ENCODE measurements around the gene SETD1A. TPM values are rescaled to one million over a fixed set of nuclear protein-coding genes. Genes with fewer than 3 reads are reported as not detected.

SETD1A gene
- total and polyA plus RNA-seq, 2 experiments from 2014 or later = 2.3 to 4.0 TPM

DNA sequence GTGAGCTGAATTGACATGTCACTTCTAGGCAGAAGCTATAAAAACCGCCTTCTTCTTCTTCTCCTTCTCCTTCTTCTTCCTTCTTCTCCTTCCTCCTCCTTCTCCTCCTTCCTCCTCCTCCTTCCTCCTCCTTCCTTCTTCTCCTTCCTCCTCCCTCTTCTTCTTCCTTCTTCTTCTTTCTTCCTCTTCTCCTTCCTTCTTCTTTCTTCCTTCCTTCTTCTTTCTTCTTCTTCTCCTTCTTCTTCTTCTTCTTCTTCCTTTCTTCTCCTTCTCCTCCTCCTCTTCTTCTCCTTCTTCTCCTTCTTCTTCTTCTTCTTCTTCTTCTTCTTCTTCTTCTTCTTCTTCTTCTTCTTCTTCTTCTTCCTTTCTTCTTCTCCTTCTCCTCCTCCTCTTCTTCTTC, 38.9 kb upstream of the SETD1A start:
- Histone ChIP-seq H3K4me1 (ENCODE audit: insufficient read depth) (0 out of 2 replicates have a peak, but pooled peaks cover 3% of the 10 kb centered on the region), H3K4me2 (ENCODE audit: unreplicated experiment) (no peak overlapping the region), H3K36me3 (ENCODE audit: low read depth) (no peaks in the 10 kb centered on the region), H3K9me2 (ENCODE audit: insufficient read depth) (no peaks in the 10 kb centered on the region), H4K20me1 (ENCODE audit: insufficient read depth) (no peaks in the 10 kb centered on the region), H3K27me3 (replicated peaks; ENCODE audit: insufficient read depth) (no peaks in the 10 kb centered on the region), H3K9me3 (ENCODE audit: low read depth) (no peaks in the 10 kb centered on the region), H2AFZ (no peak overlapping the region), H3K27ac (no peak overlapping the region), H3K9ac (no peak overlapping the region), H3K79me2 (ENCODE audit: insufficient read depth) (no peaks in the 10 kb centered on the region), H3K4me3 (no peak overlapping the region), H3F3A (ENCODE audit: insufficient read depth) (no peaks in the 10 kb centered on the region)
- DNase-seq = no peak
- TF ChIP-seq EZH2 (IDR thresholded peaks at IDR 0.05; ENCODE audit: insufficient read depth, poor library complexity, severe bottlenecking) (no peak), EZH2phosphoT487 (IDR thresholded peaks at IDR 0.05; ENCODE audit: insufficient read depth, low read depth) (no peak)
- in situ Hi-C loops (cut with MboI) = loop anchor here (5.0 kb wide), 1 partner anchor 76 kb away; no protein-coding TSS in a partner anchor
- 100% methylated on average over 1 of the region's 1 CpG for WGBS, 2 experiments (ENCODE audit: low coverage in 1 of 2, low lambda C conversion rate in 2 of 2, missing lambda C conversion rate in 2 of 2)

DNA sequence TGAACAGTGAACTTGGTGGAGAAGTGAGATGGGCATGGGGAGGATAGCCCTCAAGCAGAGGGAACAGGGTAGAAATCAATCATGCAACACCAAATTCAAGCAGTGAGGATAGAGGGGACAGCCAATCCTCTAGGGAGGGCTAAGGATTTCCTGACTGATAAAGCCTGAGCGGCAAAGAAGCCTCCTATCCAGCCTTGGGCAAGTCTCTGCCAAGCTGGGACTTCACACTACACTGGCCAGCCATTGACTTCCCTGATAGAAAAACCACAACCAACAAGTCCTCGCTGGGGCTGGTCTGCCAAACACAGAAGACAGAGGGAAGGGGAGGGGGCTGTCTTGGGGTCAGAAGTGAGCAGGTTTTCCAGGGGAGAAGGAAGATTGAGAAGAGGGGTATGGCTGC, 36.7 kb upstream of the SETD1A start:
- no peak overlapping the region for H2AFZ ChIP-seq
- peaks cover 7% of the 10 kb centered on the region for H3K79me2 ChIP-seq (ENCODE audit: insufficient read depth)
- H3K9me3 ChIP-seq (ENCODE audit: low read depth) = no peaks in the 10 kb centered on the region
- H3F3A ChIP-seq (ENCODE audit: insufficient read depth) = no peaks in the 10 kb centered on the region
- 88 to 94% methylated on average over 2 of the region's 2 CpGs for WGBS, 2 experiments (ENCODE audit: low coverage in 1 of 2, low lambda C conversion rate in 2 of 2, missing lambda C conversion rate in 2 of 2)
- H3K9me2 ChIP-seq (ENCODE audit: insufficient read depth) = no peaks in the 10 kb centered on the region
- H3K4me2 ChIP-seq (ENCODE audit: unreplicated experiment) = no peak overlapping the region
- H3K36me3 ChIP-seq (ENCODE audit: low read depth) = no peaks in the 10 kb centered on the region
- TF ChIP-seq EZH2 (IDR thresholded peaks at IDR 0.05; ENCODE audit: insufficient read depth, poor library complexity, severe bottlenecking) (no peak), EZH2phosphoT487 (IDR thresholded peaks at IDR 0.05; ENCODE audit: insufficient read depth, low read depth) (no peak)
- H3K4me1 ChIP-seq (ENCODE audit: insufficient read depth) = peaks cover 7% of the 10 kb centered on the region; the same call in 1 of the 2 replicates
- H3K27me3 ChIP-seq (replicated peaks; ENCODE audit: insufficient read depth) = no peaks in the 10 kb centered on the region
- H3K27ac ChIP-seq = no peak overlapping the region
- H4K20me1 ChIP-seq (ENCODE audit: insufficient read depth) = no peaks in the 10 kb centered on the region
- H3K9ac ChIP-seq = no peak overlapping the region
- in situ Hi-C loops (cut with MboI) = no loop called here
- no peak for DNase-seq
- no peak overlapping the region for H3K4me3 ChIP-seq

DNA sequence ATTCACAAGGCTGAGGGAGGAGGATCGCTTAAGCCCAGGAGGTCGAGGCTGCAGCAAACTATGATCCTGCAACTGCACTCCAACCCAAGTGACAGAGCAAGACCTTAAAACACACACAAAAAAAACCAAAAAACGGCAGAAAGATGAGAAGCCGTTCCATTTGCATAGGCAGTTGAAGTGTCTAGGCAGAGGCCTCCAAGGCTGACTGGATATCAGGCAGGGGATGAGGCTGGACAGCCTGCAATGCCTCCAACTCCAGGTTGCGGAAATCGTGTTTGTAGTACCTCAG, 36.2 kb upstream of the SETD1A start:
- Histone ChIP-seq H4K20me1 (ENCODE audit: insufficient read depth) (no peaks in the 10 kb centered on the region), H3K27me3 (replicated peaks; ENCODE audit: insufficient read depth) (no peaks in the 10 kb centered on the region), H3K4me2 (ENCODE audit: unreplicated experiment) (peak overlapping the region; percentile 83), H3K4me1 (ENCODE audit: insufficient read depth) (peaks cover 7% of the 10 kb centered on the region; the same call in 1 of the 2 replicates), H3K9me2 (ENCODE audit: insufficient read depth) (no peaks in the 10 kb centered on the region), H3K79me2 (ENCODE audit: insufficient read depth) (peaks cover 7% of the 10 kb centered on the region), H3K9ac (peak overlapping the region; percentile 62; the same call in 1 of the 2 replicates), H2AFZ (peak overlapping the region; percentile 90), H3K36me3 (ENCODE audit: low read depth) (no peaks in the 10 kb centered on the region), H3K9me3 (ENCODE audit: low read depth) (no peaks in the 10 kb centered on the region), H3F3A (ENCODE audit: insufficient read depth) (no peaks in the 10 kb centered on the region), H3K4me3 (peak overlapping the region; percentile 91), H3K27ac (no peak overlapping the region)
- in situ Hi-C loops (cut with MboI) = no loop called here
- TF ChIP-seq EZH2phosphoT487 (IDR thresholded peaks at IDR 0.05; ENCODE audit: insufficient read depth, low read depth) (no peak), EZH2 (IDR thresholded peaks at IDR 0.05; ENCODE audit: insufficient read depth, poor library complexity, severe bottlenecking) (no peak)
- WGBS, 2 experiments (ENCODE audit: low coverage in 1 of 2, low lambda C conversion rate in 2 of 2, missing lambda C conversion rate in 2 of 2) = 27 to 29% methylated on average over 6 of the region's 6 CpGs
- no peak for DNase-seq

DNA sequence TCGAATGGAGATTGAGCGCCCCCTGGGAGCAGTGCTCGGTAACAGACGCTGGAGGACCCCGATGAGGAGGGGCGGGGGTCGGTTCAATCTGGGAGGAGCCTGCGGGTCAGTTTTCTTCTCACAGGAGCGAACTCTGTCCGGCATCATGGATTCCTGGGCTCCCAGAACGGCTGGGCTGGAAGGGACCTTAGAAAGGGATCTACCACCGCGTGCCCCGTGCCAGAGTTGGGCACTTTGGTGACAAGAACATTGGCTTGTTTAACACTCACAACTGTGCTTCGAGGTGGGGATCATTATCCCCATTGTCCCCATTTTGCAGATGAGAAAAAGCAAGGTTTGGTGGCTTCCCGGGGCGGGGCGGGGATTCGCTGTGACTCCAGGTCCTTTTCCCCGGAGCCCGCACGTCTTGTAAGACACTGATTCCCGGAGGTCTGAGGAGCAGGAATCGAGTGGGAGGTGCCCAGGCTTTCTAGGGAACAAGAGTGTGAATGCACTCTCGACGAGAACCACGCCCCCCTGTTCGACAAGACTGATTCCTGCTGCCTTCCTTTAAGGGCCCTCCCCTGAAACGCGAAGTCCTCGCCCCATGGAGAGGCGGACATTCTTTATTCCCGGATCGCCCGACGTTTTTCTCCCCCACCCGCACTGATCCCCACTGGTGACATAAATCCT, 35.7 kb upstream of the SETD1A start:
- no peaks in the 10 kb centered on the region for H3F3A ChIP-seq (ENCODE audit: insufficient read depth)
- peak overlapping the region; percentile 83 for H3K4me2 ChIP-seq (ENCODE audit: unreplicated experiment)
- 1 to 2% methylated on average over 37 of the region's 37 CpGs for WGBS, 2 experiments (ENCODE audit: low coverage in 1 of 2, low lambda C conversion rate in 2 of 2, missing lambda C conversion rate in 2 of 2)
- H3K9ac ChIP-seq = peak overlapping the region; percentile 62
- no peak for TF ChIP-seq EZH2phosphoT487 (IDR thresholded peaks at IDR 0.05; ENCODE audit: insufficient read depth, low read depth)
- no peak for TF ChIP-seq EZH2 (IDR thresholded peaks at IDR 0.05; ENCODE audit: insufficient read depth, poor library complexity, severe bottlenecking)
- H3K4me1 ChIP-seq (ENCODE audit: insufficient read depth) = peaks cover 7% of the 10 kb centered on the region; the same call in 1 of the 2 replicates
- H3K4me3 ChIP-seq = peak overlapping the region; percentile 91
- H3K36me3 ChIP-seq (ENCODE audit: low read depth) = no peaks in the 10 kb centered on the region
- H3K9me3 ChIP-seq (ENCODE audit: low read depth) = no peaks in the 10 kb centered on the region
- H3K79me2 ChIP-seq (ENCODE audit: insufficient read depth) = peaks cover 7% of the 10 kb centered on the region
- H3K9me2 ChIP-seq (ENCODE audit: insufficient read depth) = no peaks in the 10 kb centered on the region
- H3K27me3 ChIP-seq (replicated peaks; ENCODE audit: insufficient read depth) = no peaks in the 10 kb centered on the region
- H2AFZ ChIP-seq = peak overlapping the region; percentile 90
- DNase-seq = peak; percentile 97
- in situ Hi-C loops (cut with MboI) = no loop called here
- no peaks in the 10 kb centered on the region for H4K20me1 ChIP-seq (ENCODE audit: insufficient read depth)
- peak overlapping the region; percentile 57 for H3K27ac ChIP-seq
